BLaER1 (cell line): ENCODE results near the gene CEP95.

ENCODE experiments used
- H3K27ac ChIP-seq: shearing (Covaris generic); formaldehyde crosslinking; 2 replicates; pipeline ENCODE4 v1.8.1; 2022
- H3K27me3 ChIP-seq: shearing (Covaris generic); formaldehyde crosslinking; 2 replicates; pipeline ENCODE4 v1.8.1; 2022
- H3K36me3 ChIP-seq: shearing (Covaris generic); formaldehyde crosslinking; 2 replicates; pipeline ENCODE4 v1.8.1; 2022
- H3K4me1 ChIP-seq: shearing (Covaris generic); formaldehyde crosslinking; 2 replicates; pipeline ENCODE4 v1.8.1; 2022
- H3K4me2 ChIP-seq: shearing (Covaris generic); formaldehyde crosslinking; 2 replicates; pipeline ENCODE4 v1.8.1; 2022
- H3K4me3 ChIP-seq: shearing (Covaris generic); formaldehyde crosslinking; 2 replicates; pipeline ENCODE4 v1.8.1; 2022
- H3K9ac ChIP-seq: shearing (Covaris generic); formaldehyde crosslinking; 2 replicates; pipeline ENCODE4 v1.8.1; 2022
- H3K9me3 ChIP-seq: shearing (Covaris generic); formaldehyde crosslinking; 2 replicates; pipeline ENCODE4 v1.8.1; 2022
- H4K20me1 ChIP-seq: shearing (Covaris generic); formaldehyde crosslinking; 2 replicates; pipeline ENCODE4 v1.8.1; 2022
- Cebpa-rat ChIP-seq: shearing (Covaris generic); IDR thresholded peaks from 2 replicates; pipeline ENCODE4 v1.8.1; 2022

The CEP95 gene

DNA sequence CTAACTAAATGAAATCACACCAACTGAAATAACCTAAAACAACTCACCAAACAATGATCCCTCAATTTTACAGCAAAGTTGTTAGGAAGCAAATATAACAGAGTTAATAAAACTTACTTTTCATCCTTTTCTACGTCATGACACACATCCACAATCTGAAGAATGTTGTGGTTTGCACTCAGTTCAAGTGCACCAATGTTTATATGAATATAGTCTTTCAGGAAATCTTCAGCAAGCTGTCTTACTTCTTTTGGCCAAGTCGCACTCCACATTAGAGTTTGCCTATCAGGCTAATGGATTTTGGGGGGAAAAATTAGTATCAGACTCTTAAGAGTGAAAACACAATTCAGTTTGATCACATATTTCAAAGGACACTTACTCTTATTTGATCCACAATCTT lies 4.0 kb upstream of the CEP95 start:
- H3K4me3 ChIP-seq = no peak overlapping the region
- H3K4me1 ChIP-seq = peaks cover 67% of the 10 kb centered on the region
- no peak overlapping the region; the same call in 1 of the 2 replicates for H3K9ac ChIP-seq
- H3K27me3 ChIP-seq = no peaks in the 10 kb centered on the region
- peaks cover 69% of the 10 kb centered on the region for H3K36me3 ChIP-seq
- no peaks in the 10 kb centered on the region for H3K9me3 ChIP-seq
- peaks cover 87% of the 10 kb centered on the region for H4K20me1 ChIP-seq
- peak overlapping the region; percentile 76; the same call in 1 of the 2 replicates for H3K4me2 ChIP-seq
- no peak overlapping the region for H3K27ac ChIP-seq
- no peak for TF ChIP-seq Cebpa-rat

DNA sequence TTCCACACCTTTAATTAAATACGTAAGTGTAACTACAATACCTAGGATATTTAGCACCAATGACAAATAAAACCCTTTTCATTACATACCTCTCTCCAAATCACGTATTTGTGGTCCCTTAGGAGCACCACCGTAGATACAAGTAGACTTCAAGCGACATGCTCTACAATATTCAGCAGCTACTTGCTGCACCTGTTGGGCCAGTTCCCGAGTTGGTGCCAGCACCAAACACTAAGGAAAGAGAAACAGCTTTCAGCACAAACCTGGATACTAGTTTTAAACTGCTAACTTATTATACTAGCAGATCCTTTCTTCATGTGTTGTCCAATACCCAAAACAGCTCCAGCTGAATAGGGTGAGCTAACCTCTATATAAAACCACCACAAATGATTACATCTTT lies 3.4 kb upstream of the CEP95 start:
- Histone ChIP-seq H3K4me3 (0 out of 2 replicates have a peak overlapping the region, but pooled peaks have one; percentile 89), H3K36me3 (peaks cover 69% of the 10 kb centered on the region), H3K9ac (no peak overlapping the region)

GRCh38 chr17:64503821-64504768 lies 2.7 kb upstream of the CEP95 start:
- peaks cover 66% of the 10 kb centered on the region for H3K4me1 ChIP-seq
- no peaks in the 10 kb centered on the region for H3K9me3 ChIP-seq
- TF ChIP-seq Cebpa-rat = no peak
- peak overlapping the region; percentile 100 for H3K9ac ChIP-seq
- H3K4me2 ChIP-seq = peak overlapping the region; percentile 76
- H3K27ac ChIP-seq = peak overlapping the region; percentile 100; the same call in 1 of the 2 replicates
- H4K20me1 ChIP-seq = peaks cover 87% of the 10 kb centered on the region
- peak overlapping the region; percentile 89 for H3K4me3 ChIP-seq
- H3K36me3 ChIP-seq = peaks cover 65% of the 10 kb centered on the region
- no peaks in the 10 kb centered on the region for H3K27me3 ChIP-seq

More for the DNA sequence above, 3.4 kb upstream of the CEP95 start:
- no peak for TF ChIP-seq Cebpa-rat
- Histone ChIP-seq H3K4me2 (peak overlapping the region; percentile 76), H3K4me1 (peaks cover 66% of the 10 kb centered on the region), H3K27ac (no peak overlapping the region), H3K9me3 (no peaks in the 10 kb centered on the region), H3K27me3 (no peaks in the 10 kb centered on the region), H4K20me1 (peaks cover 87% of the 10 kb centered on the region)

GRCh38 chr17:64504769-64505339 lies 1.9 kb upstream of the CEP95 start:
- peaks cover 65% of the 10 kb centered on the region for H3K36me3 ChIP-seq
- TF ChIP-seq Cebpa-rat = no peak
- peak overlapping the region; percentile 100 for H3K9ac ChIP-seq
- peak overlapping the region; percentile 89 for H3K4me3 ChIP-seq
- peaks cover 87% of the 10 kb centered on the region for H4K20me1 ChIP-seq
- no peaks in the 10 kb centered on the region for H3K27me3 ChIP-seq
- peaks cover 64% of the 10 kb centered on the region for H3K4me1 ChIP-seq
- H3K9me3 ChIP-seq = no peaks in the 10 kb centered on the region
- peak overlapping the region; percentile 100 for H3K27ac ChIP-seq
- H3K4me2 ChIP-seq = peak overlapping the region; percentile 76

GRCh38 chr17:64505340-64506200 lies 1.2 kb upstream of the CEP95 start:
- Histone ChIP-seq H3K9me3 (no peaks in the 10 kb centered on the region), H4K20me1 (peaks cover 87% of the 10 kb centered on the region), H3K36me3 (peaks cover 65% of the 10 kb centered on the region), H3K4me3 (peak overlapping the region; percentile 89), H3K27ac (peak overlapping the region; percentile 100), H3K4me2 (peak overlapping the region; percentile 76), H3K9ac (peak overlapping the region; percentile 100), H3K4me1 (peaks cover 57% of the 10 kb centered on the region), H3K27me3 (no peaks in the 10 kb centered on the region)
- TF ChIP-seq Cebpa-rat = no peak

- Histone ChIP-seq H4K20me1 (peaks cover 86% of the 10 kb centered on the region), H3K36me3 (peaks cover 65% of the 10 kb centered on the region), H3K4me3 (peak within 1 kb of the TSS; percentile 89)
Observed at GRCh38 chr17:64506201-64506575, 589 bp upstream of the CEP95 start, which contains the start of gene DDX5. Gene DDX5, minus strand, starts transcription at chr17:64506289. Its CDS starts 170 bp downstream, at chr17:64506119.

DNA sequence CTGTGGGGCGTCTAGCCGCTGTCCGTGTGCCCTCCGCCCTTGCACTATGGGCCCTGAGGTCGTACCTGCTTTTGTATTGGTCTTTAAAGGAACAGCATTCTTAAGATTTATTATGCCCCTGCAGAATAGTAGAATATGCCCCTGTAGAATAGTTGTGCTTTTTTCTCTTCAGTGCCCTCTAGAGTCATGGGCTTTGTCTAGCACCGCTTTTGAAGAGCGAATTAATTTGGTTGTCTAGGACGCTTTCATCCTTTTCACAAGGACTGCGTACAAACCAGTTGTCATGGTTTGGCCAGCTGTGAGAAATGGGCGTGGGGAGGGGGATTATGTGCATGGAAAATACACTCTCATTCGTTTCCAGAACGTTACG lies 621 bp downstream of the CEP95 start:
- H3K4me1 ChIP-seq = peaks cover 39% of the 10 kb centered on the region
- H3K27ac ChIP-seq = peak overlapping the region; percentile 100
- peaks cover 85% of the 10 kb centered on the region for H4K20me1 ChIP-seq
- no peak for TF ChIP-seq Cebpa-rat
- peak overlapping the region; percentile 86 for H3K4me2 ChIP-seq
- peaks cover 63% of the 10 kb centered on the region for H3K36me3 ChIP-seq
- no peaks in the 10 kb centered on the region for H3K27me3 ChIP-seq
- no peaks in the 10 kb centered on the region for H3K9me3 ChIP-seq
- peak overlapping the region; percentile 89 for H3K4me3 ChIP-seq
- peak overlapping the region; percentile 100 for H3K9ac ChIP-seq

More at GRCh38 chr17:64506201-64506575, 589 bp upstream of the CEP95 start, which contains the start of gene DDX5:
- Histone ChIP-seq H3K27ac (peak within 1 kb of the TSS; percentile 100), H3K27me3 (no peaks in the 10 kb centered on the region), H3K9me3 (no peaks in the 10 kb centered on the region), H3K4me1 (peaks cover 51% of the 10 kb centered on the region), H3K9ac (peak within 1 kb of the TSS; percentile 100), H3K4me2 (peak within 1 kb of the TSS; percentile 86)
- TF ChIP-seq Cebpa-rat = no peak

GRCh38 chr17:64508683-64509082 lies 1.9 kb downstream of the CEP95 start:
- no peak overlapping the region for H3K27ac ChIP-seq
- no peak for TF ChIP-seq Cebpa-rat
- peak overlapping the region; percentile 86 for H3K4me2 ChIP-seq
- H3K36me3 ChIP-seq = peaks cover 63% of the 10 kb centered on the region
- peak overlapping the region; percentile 100 for H3K9ac ChIP-seq
- peaks cover 84% of the 10 kb centered on the region for H4K20me1 ChIP-seq
- peaks cover 26% of the 10 kb centered on the region for H3K4me1 ChIP-seq
- peak overlapping the region; percentile 89 for H3K4me3 ChIP-seq
- no peaks in the 10 kb centered on the region for H3K9me3 ChIP-seq
- H3K27me3 ChIP-seq = no peaks in the 10 kb centered on the region

GRCh38 chr17:64509179-64509578 lies 2.4 kb downstream of the CEP95 start:
- TF ChIP-seq Cebpa-rat = no peak
- H3K9ac ChIP-seq = no peak overlapping the region

More at GRCh38 chr17:64509179-64509578, 2.4 kb downstream of the CEP95 start:
- Histone ChIP-seq H3K27ac (no peak overlapping the region), H3K36me3 (peaks cover 60% of the 10 kb centered on the region), H3K4me1 (peaks cover 25% of the 10 kb centered on the region), H3K9me3 (no peaks in the 10 kb centered on the region), H3K4me3 (no peak overlapping the region), H3K4me2 (peak overlapping the region; percentile 23), H4K20me1 (peaks cover 84% of the 10 kb centered on the region), H3K27me3 (no peaks in the 10 kb centered on the region)
